Esophagus (tissue), 2 donors: ENCODE results near the gene SYT7. TPM values are rescaled to one million over a fixed set of nuclear protein-coding genes. Genes with fewer than 3 reads are reported as not detected.

Source experiments
- H3K27ac ChIP-seq, 2 donors: one replicate each; pipeline ENCODE4 v1.5.1; 2013; ENCODE audit warnings: low read depth in 2 of 2, mild to moderate bottlenecking in 2 of 2, inconsistent platforms in 1 of 2, low read length in 1 of 2, moderate library complexity in 1 of 2
- H3K27me3 ChIP-seq, 2 donors: one replicate each; pipeline ENCODE4 v1.6.1; 2013; ENCODE audit warnings: low read length in 2 of 2, control low read depth in 1 of 2, mild to moderate bottlenecking in 1 of 2; ENCODE audit not compliant: insufficient read depth in 2 of 2, control insufficient read depth in 1 of 2
- H3K36me3 ChIP-seq, 2 donors: one replicate each; pipeline ENCODE4 v1.6.1; 2013; ENCODE audit warnings: low read length in 1 of 2; ENCODE audit not compliant: control insufficient read depth in 2 of 2, insufficient read depth in 2 of 2
- H3K4me1 ChIP-seq, 2 donors: one replicate each; pipeline ENCODE4 v1.6.1; 2013; ENCODE audit warnings: low read length in 1 of 2; ENCODE audit not compliant: control insufficient read depth in 2 of 2, insufficient read depth in 2 of 2
- H3K4me3 ChIP-seq, 2 donors: one replicate each; pipeline ENCODE4 v1.5.1; 2013; ENCODE audit warnings: low read length in 2 of 2, mild to moderate bottlenecking in 2 of 2, low read depth in 1 of 2, moderate library complexity in 1 of 2
- H3K9me3 ChIP-seq, 2 donors: one replicate each; pipeline ENCODE4 v1.6.1; 2013; ENCODE audit warnings: mild to moderate bottlenecking in 2 of 2, low read depth in 1 of 2, low read length in 1 of 2, moderate library complexity in 1 of 2; ENCODE audit not compliant: control insufficient read depth in 2 of 2, insufficient read depth in 1 of 2
- WGBS, 2 donors: extraction: QIAGEN DNeasy Blood & Tissue Kit; methylation state at CpG; one replicate each; pipeline ENCODE4 v1.1.7; 2013; 5-methylcytosine and 5-hydroxymethylcytosine counted together
- polyA plus RNA-seq, 2 donors: library from polyadenylated mRNA; stranded (reverse); fragments of 200-250 nt; gene quantifications; one replicate each; pipeline ENCODE4 v1.2.3, GENCODE V29; 2013
- donor health status: healthy with polysubstance abuse.
- donor health status: Bipolar disorder and iron deficiency.

The SYT7 gene
- polyA plus RNA-seq, 2 donors, result 1.3 to 2.2 TPM

DNA sequence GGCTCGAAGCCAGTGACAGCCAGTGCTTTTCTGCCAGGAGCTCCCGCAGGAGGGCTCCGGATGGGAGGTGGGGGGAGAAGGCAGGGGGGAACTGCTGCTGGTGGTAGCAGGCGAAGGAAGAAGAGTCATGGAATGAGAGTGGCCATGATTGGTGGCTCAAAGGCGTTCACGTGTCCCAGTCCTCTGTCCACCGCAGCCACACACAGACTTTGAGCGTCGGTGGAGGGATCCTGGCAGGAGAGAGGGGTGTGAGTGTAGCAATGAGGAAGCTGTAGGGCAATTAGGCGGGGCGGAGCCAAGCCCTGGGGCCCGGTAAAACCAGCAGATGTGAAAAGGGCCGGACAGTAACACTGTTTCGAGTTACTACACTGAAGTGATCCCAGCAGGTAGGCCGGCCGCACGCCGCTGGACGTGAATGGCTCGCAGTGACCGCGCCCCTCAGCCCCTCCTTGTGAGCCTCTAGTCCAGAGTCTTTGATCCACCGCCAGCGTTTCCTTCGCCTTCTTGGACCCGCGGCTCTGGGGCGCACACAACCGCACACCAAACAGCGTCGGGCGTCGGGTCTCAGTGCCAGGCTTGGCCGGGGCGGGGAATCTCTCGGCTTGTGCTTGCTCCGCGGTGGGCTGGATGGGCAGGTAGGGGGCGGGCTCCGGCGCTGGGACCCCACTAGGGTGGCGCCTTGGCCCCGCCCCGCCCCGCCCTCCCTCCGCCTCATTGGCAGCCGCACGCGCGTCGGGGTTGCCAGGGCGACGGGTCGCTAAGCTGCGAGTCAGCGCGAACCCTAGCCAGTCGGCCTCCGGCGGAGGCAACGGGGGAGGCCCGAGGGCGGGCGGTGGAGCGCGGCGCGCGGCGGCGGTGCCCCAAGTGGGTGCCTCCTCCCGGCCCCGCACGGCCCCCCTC is 72.7 kb downstream of the SYT7 start, which contains the start of gene LRRC10B:
Gene LRRC10B, plus strand, starts transcription at position 788 of the 900 bp plus-strand sequence. CDS start 250 bp downstream, outside the sequence.
- Histone ChIP-seq H3K27ac (no peak within 1 kb of the TSS), H3K36me3 (no peaks in the 10 kb centered on the region), H3K9me3 (no peaks in the 10 kb centered on the region), H3K4me1 (peaks cover 10 to 11% of the 10 kb centered on the region in 2 donors), H3K27me3 (peaks cover 3% of the 10 kb centered on the region in 2 donors), H3K4me3 (peak within 1 kb of the TSS in 1 of 2 donors; percentile 20)
- 4 to 6% methylated on average over 46 to 74 of the region's 74 CpGs for WGBS, 2 donors

DNA sequence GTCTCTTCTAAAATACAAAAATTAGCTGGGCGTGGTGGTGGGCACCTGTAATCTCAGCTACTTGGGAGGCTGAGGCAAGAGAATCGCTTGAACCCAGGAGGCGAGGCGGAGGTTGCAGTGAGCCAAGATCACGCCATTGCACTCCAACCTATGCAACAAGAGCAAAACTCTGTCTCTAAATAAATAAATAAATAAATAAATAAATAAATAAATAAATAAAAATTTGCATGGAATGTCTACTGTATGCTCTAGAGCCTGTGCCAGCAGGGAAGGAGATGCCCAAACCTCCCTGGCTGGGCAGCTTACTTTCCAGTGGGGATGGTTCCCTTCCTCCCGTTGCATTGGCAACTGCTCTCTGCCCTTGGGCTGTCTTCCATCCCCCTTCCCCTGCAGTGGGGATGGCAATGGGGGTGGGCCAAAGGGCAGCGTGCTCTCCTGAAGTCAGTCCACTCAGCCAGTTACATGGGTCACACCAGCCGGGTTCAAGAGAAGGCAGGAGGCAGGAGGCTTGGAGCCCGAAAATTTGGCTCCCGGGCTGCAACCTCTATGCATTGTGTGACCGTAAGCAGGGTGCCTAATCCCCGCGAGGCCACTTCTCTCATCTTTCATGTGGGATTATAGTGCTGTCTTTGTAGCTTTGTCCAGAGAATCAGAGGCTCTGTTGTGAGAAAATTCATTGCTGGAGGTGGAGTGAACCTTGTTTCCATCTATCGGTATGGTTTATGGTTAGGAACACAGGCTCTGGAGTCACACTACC is 73.7 kb downstream of the SYT7 start:
- H3K36me3 ChIP-seq, result no peaks in the 10 kb centered on the region
- no peak overlapping the region for H3K27ac ChIP-seq
- peaks cover 6 to 11% of the 10 kb centered on the region in 2 donors for H3K4me1 ChIP-seq
- no peak overlapping the region for H3K4me3 ChIP-seq
- WGBS, 2 donors, result 67 to 68% methylated on average over 14 of the region's 14 CpGs
- peaks cover 3% of the 10 kb centered on the region in 2 donors for H3K27me3 ChIP-seq
- H3K9me3 ChIP-seq, result no peaks in the 10 kb centered on the region

GRCh38 chr11:61505640-61506155 is 75.2 kb downstream of the SYT7 start:
- Histone ChIP-seq H3K27ac (no peak overlapping the region), H3K27me3 (peaks cover 3% of the 10 kb centered on the region in 2 donors), H3K36me3 (no peaks in the 10 kb centered on the region), H3K4me3 (no peak overlapping the region), H3K9me3 (no peaks in the 10 kb centered on the region), H3K4me1 (peaks cover 6 to 11% of the 10 kb centered on the region in 2 donors)
- WGBS, 2 donors, result 37 to 40% methylated on average over 10 of the region's 10 CpGs

GRCh38 chr11:61505106-61505505 is 75.8 kb downstream of the SYT7 start:
- Histone ChIP-seq H3K27me3 (peaks cover under 1 to 2% of the 10 kb centered on the region in 2 donors), H3K4me3 (no peak overlapping the region), H3K27ac (no peak overlapping the region), H3K4me1 (peaks cover 6 to 11% of the 10 kb centered on the region in 2 donors), H3K36me3 (no peaks in the 10 kb centered on the region), H3K9me3 (no peaks in the 10 kb centered on the region)
- WGBS, 2 donors, result 80 to 84% methylated on average over 5 of the region's 5 CpGs

GRCh38 chr11:61503135-61503770 is 77.6 kb downstream of the SYT7 start:
- Histone ChIP-seq H3K4me3 (no peak overlapping the region), H3K36me3 (no peaks in the 10 kb centered on the region), H3K27me3 (no peaks in the 10 kb centered on the region), H3K4me1 (peaks cover under 1 to 2% of the 10 kb centered on the region in 2 donors), H3K9me3 (no peaks in the 10 kb centered on the region), H3K27ac (no peak overlapping the region)
- 80 to 81% methylated on average over 8 of the region's 8 CpGs for WGBS, 2 donors

- WGBS, 2 donors, result 92 to 94% methylated on average over 1 of the region's 1 CpG
Measured at GRCh38 chr11:61502522-61502921, 78.4 kb downstream of the SYT7 start.

DNA sequence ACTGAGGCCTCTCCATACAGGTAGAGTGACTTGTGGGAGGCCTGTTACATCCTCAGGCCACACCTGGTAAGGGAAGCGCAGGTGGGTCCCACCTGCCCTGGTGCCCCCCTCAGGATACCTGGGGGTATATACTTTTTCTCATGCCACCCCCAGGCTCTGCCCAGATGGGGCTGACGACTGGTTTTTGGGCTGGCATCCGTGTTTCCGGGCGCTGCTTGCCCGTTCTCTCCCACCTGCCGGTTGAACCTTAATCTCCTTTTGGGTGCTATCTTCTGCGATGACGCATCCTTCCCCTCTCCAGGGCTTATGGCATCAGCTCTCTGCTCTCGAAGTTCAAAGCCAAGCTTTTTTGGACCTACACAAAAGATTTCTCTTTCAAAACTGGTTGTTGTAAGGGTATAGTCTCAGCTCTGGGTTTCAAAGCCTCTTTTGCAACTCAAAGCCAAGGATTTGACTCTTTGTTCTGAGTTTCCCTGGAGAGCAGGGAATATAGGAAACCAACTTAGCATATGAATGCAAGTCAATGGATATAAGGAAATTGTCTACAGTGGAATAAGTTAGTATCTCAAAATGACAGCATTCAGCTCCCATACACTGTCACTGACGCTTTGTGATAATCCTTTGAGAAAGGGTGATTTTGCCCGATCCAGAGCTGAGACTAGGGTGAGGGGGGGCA is 80.9 kb downstream of the SYT7 start:
- Histone ChIP-seq H3K27me3 (no peaks in the 10 kb centered on the region), H3K9me3 (no peaks in the 10 kb centered on the region), H3K4me1 (no peaks in the 10 kb centered on the region), H3K36me3 (no peaks in the 10 kb centered on the region), H3K27ac (no peak overlapping the region), H3K4me3 (no peak overlapping the region)
- 43 to 58% methylated on average over 12 of the region's 12 CpGs for WGBS, 2 donors

More at GRCh38 chr11:61502522-61502921, 78.4 kb downstream of the SYT7 start:
- Histone ChIP-seq H3K4me3 (no peak overlapping the region), H3K27ac (no peak overlapping the region), H3K4me1 (peaks cover 0 to 2% of the 10 kb centered on the region in 2 donors), H3K36me3 (no peaks in the 10 kb centered on the region), H3K9me3 (no peaks in the 10 kb centered on the region), H3K27me3 (no peaks in the 10 kb centered on the region)

DNA sequence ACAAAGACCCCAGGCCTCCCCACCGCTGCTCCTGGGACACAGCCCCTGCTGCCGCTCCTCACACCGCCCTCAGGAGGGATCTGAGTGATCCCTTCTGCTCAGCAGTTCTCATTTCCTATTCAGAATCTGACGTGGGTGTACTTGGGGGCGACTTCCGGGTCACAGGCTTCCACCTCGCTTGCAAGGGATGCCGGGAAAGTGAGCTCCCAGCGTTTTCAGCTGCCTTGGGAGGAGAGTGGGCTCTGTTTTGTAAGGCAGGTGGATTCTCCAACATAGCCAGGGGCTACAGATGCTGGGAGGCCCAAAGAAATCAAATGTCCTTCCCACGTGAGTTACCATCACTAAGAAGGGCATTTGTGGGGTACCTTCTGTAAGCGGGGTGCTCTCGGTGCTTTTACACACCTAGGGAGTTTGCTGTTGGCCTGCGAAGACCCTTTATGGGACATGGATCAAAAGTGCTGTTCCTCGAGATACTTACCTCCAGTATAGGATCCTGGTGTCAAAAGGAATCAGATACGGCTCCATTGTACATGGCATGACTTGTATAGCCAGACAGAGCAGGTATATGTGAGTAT is 82.0 kb downstream of the SYT7 start:
- 79 to 84% methylated on average over 15 of the region's 15 CpGs for WGBS, 2 donors

More for the DNA sequence above, 82.0 kb downstream of the SYT7 start:
- Histone ChIP-seq H3K27ac (no peak overlapping the region), H3K9me3 (no peaks in the 10 kb centered on the region), H3K27me3 (no peaks in the 10 kb centered on the region), H3K36me3 (no peaks in the 10 kb centered on the region), H3K4me1 (no peaks in the 10 kb centered on the region), H3K4me3 (no peak overlapping the region)
